ENCODE data around the gene INHBB.
A peak's percentile ranks its signal among the peaks of the same experiment; 100 is the strongest.

INHBB gene

DNA sequence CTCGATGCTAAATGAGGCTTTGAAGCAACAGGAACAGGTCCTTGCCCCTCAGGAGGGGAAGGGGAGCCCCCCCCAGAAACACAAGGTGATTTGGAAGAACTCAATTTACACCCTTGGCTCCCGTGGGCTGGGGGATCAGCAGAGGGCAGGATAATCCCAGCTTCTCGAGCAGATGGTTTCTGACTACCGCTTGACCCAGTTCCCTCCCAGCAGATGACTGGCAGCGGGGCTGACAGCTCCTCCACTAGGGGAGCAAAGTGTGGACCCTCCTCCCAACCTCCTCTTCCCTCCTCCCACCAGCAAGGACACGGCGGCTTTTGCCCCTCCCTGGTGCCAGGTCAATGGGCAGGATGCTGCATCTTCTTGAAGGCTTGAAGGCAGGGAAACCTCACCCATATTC, 3.5 kb upstream of the INHBB start:
- no peak for DNase-seq (ENCODE audit: low read depth)

DNA sequence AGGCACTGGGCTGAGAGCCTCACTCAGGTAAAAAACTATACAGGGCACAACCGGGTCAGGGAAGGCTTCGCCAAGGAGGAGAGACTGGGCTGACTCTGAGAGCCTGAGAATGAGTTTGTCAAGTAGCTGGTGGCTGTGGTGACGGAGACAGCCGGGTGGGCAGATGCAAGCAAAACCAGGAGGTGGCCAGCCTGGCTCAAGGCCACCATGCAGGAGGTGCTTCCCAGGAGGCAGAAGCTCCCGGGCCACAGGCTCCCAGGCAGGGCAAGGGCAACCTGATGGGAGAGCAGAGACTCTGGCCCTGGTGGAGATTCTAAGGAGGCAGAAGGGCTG, 2.9 kb upstream of the INHBB start:
- no peak for DNase-seq (ENCODE audit: low read depth)

DNA sequence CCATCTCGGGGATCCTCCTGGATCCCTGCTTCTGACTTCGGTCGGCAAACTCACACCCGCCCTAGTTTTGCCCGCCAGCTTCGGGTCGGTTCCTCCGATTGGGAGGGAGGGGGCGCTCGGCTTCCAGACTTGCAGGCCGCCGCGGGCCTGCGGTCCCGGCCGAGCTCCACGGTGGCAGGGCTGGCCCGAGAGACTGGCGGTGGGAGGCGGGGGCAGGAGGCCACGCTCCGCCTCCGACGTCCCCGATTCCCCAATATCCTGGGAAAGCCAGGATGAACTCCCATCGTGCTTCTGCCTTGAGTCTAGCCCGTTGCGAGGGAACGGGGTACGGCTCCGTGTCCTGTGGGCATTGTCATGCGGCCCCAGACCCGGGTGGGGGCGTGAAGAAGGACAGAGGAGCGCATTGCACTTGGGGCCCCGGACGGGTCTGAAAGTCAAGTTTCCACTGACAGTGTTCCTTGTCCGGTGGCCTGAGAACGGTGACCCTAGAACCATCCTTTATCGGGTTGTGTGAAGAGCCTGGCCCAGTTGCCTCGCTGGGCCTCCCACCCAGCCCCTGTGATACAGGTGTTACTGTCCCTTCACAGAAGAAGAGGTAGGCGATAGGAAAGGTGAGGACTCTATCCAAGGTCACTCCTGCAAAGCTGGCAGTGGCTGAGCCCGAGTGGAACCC, 2.4 kb upstream of the INHBB start:
- peak; percentile 80 for DNase-seq (ENCODE audit: low read depth)

DNA sequence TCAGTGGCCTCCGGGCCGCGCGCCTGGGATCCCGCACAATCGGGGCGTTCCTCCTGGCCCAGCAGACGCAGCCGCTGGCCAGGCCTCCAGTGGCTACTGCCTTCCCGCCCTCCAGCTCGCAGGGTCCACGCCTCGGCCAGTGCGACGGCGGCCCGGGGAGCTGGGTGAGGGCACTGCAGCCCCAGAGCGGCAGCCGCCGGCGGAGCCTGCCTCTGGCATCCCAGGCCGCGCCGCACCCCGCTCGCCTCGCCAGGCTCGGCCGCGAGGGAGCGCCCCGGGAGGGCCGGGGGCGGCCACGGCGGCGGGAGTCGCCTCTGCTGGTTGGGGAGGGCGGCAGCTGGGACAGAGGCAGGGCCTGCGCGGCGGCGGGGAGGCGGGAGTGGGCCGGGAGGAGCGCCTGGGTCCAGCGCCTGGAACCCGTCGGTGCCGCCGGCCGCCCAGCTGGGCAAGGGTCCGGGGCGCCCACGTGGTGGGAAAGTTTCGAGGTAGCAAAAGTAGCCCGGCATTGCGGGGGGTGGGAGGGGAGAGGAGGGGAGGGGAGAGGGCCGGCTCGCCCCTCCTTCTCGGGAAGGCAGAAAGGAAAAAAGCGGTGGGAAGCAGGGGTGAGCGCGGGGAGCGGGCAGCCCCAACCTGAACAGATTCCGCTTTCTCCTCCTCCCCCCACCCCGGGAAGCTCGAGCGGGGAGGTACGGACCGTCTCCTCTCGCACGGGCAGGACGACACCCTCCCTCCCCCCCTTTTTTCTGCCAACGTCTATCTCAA, 1.5 kb upstream of the INHBB start:
- peak; percentile 23 for DNase-seq (ENCODE audit: low read depth)

DNA sequence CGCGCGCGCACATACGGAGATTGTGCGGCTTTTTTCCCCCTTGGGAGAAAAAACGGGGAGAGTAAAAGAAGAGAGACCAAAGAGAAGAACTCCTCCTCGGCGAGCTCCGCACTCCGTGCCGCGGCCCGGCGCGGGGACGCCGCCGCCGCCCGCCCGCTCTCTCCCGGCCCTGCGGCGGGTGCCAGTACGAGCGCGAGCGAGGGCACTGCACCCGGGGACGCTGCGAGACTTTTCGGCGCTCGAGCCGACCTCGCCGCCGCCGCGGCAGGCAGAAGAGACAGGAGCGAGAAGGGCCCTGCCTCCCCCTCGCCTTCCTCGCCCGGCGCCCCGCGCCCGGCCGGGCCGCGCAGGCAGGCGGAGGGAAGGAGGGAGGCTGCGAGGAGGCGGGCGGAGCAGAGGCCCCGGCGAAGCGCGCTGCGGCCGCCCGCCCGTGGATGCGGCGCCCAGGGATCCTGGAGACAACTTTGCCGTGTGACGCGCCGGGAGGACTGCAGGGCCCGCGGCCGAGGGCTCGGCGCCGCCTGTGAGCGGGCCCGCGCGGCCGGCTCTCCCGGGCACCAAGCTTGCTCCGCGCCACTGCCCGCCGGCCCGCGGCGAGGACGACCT, 857 bp upstream of the INHBB start:
- DNase-seq (ENCODE audit: low read depth) = no peak

DNA sequence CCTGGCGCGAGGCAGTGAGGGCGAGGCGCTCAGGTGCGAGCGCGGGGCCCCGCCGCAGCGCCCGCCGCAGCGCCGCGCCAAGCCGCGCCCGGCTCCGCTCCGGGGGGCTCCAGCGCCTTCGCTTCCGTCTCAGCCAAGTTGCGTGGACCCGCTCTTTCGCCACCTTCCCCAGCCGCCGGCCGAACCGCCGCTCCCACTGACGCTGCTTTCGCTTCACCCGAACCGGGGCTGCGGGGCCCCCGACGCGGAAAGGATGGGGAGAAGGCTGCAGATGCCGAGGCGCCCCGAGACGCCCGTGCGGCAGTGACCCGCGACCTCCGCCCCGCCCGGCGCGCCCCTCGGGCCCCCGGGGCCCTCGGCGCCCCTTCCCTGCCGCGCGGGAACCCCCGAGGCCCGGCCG, 328 bp upstream of the INHBB start:
- DNase-seq (ENCODE audit: low read depth) = no peak

DNA sequence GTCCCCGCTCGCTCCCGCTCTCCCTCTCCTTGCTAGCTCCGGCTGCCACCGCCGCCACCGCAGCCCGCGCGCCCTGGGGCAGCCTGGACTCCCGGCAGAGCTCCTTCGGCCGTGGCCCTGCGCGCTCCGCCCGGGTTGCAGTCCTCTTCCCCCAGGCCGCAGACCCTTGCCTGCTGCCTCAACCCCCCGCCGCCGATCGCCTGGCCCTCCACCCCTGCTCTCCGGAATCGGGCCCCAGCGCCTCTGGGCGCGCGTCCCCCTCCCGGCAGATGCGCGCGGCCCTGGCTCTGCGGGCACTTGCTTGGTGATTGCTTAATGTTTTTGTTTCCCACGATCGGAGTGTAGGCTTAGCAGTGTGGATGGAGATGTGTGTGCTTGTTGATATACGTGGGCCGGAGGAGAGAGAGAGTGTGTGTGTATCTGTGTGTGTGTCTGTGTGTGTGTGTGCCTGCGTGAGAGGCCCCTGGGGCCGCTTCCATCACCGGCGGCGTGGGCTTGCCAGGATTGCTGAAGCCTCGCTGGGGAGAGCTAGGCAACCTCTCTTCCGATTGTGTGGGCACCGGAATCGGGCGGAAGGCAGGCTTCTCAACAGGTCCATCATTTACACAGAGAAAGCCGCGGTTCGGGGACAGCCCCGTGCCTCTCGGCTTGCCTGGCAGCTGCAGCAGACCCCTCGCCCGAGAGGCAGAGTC, 877 bp downstream of the INHBB start:
- peak; percentile 35 for DNase-seq (ENCODE audit: low read depth)

DNA sequence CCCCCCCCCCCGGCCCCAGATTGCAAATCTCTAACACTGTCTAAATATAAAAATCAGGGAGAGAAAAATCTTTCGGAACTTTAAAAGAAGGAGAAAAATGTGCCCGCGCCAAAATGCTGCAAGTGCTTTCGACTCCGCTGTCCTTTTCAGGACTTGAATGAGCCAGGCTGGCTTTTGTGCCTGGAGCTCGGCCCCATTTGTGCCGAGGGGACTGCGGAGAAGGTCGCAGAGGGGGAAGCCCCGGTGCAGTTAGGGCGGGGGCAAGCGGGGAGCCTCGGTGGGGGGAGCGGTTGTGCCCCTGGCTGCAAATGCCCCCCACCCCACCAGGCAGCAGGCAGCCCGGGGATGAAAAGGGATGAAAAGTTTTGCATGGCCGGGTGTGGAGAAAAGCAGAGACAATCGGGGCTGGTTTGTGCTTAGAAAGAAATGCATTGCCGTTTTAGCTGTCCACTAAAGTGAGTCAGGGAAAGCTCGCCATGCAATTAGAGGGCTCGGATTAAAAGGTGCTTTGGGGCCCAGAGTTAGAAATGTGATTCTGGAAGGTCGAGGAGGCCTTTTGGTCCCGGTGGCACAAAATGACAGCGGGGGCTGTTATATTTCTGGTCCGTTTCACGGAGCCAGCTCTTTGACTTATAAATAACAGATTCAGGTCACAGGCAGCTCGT, 1.6 kb downstream of the INHBB start:
- peak; percentile 39 for DNase-seq (ENCODE audit: low read depth)

DNA sequence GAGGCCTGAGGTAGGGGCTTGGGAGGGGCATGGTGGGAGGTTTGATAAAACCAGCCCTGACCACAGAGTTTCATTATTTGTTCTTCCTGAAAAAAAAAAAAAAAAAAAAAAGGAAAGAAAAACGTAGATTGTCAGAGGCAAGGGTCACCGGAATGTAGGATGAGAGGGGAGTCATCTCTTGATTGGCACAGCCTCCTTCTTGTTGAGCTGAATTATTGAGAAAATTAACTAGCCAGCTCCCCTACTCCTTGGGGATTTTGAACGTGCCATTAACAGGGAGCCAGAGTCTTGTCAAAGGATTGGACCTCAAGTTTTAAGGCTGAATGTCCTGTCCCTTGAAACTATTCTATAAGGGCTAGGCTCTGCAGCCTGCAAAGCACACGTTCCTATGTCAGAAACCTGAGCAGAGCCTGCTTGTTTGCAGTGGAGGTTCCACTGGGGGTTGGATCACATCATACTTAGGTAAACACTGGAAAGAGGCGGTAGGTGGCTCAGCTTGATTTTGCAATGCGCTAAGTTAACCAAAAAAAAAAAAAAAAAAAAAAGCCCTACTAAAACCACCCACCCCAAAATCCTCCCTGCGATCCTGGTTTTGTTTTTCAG, 2.3 kb downstream of the INHBB start:
- DNase-seq (ENCODE audit: low read depth) = no peak

DNA sequence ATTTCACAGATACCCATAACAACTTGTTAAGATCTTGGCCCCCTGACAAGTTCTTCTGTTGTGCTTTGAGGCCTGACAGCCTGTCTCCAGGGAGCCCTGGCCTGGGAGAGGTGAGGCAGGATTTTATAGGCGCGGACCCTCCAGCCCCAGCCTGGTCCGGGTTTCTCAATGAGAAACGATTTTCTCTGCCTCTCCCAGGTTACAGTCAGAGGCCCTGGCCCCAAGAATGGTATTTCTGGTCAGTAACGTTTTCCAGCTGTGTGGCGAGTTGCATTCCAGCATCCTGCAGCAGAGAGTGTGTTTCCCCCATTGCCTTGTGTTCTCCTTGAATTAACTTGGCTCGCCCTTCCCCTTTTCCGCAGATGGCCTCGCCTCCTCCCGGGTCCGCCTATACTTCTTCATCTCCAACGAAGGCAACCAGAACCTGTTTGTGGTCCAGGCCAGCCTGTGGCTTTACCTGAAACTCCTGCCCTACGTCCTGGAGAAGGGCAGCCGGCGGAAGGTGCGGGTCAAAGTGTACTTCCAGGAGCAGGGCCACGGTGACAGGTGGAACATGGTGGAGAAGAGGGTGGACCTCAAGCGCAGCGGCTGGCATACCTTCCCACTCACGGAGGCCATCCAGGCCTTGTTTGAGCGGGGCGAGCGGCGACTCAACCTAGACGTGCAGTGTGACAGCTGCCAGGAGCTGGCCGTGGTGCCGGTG, 3.0 kb downstream of the INHBB start:
- DNase-seq (ENCODE audit: low read depth) = no peak

DNA sequence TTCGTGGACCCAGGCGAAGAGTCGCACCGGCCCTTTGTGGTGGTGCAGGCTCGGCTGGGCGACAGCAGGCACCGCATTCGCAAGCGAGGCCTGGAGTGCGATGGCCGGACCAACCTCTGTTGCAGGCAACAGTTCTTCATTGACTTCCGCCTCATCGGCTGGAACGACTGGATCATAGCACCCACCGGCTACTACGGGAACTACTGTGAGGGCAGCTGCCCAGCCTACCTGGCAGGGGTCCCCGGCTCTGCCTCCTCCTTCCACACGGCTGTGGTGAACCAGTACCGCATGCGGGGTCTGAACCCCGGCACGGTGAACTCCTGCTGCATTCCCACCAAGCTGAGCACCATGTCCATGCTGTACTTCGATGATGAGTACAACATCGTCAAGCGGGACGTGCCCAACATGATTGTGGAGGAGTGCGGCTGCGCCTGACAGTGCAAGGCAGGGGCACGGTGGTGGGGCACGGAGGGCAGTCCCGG, 3.5 kb downstream of the INHBB start:
- no peak for DNase-seq (ENCODE audit: low read depth)

DNA sequence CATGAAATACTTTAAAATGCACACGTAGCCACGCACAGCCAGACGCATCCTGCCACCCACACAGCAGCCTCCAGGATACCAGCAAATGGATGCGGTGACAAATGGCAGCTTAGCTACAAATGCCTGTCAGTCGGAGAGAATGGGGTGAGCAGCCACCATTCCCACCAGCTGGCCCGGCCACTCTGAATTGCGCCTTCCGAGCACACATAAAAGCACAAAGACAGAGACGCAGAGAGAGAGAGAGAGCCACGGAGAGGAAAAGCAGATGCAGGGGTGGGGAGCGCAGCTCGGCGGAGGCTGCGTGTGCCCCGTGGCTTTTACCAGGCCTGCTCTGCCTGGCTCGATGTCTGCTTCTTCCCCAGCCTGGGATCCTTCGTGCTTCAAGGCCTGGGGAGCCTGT, 4.1 kb downstream of the INHBB start:
- no peak for DNase-seq (ENCODE audit: low read depth)

DNA sequence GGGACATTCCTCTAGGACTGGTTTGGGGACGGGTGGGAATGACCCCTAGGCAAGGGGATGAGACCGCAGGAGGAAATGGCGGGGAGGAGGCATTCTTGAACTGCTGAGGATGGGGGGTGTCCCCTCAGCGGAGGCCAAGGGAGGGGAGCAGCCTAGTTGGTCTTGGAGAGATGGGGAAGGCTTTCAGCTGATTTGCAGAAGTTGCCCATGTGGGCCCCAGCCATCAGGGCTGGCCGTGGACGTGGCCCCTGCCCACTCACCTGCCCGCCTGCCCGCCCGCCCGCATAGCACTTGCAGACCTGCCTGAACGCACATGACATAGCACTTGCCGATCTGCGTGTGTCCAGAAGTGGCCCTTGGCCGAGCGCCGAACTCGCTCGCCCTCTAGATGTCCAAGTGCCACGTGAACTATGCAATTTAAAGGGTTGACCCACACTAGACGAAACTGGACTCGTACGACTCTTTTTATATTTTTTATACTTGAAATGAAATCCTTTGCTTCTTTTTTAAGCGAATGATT, 4.9 kb downstream of the INHBB start:
- DNase-seq (ENCODE audit: low read depth) = no peak

DNA sequence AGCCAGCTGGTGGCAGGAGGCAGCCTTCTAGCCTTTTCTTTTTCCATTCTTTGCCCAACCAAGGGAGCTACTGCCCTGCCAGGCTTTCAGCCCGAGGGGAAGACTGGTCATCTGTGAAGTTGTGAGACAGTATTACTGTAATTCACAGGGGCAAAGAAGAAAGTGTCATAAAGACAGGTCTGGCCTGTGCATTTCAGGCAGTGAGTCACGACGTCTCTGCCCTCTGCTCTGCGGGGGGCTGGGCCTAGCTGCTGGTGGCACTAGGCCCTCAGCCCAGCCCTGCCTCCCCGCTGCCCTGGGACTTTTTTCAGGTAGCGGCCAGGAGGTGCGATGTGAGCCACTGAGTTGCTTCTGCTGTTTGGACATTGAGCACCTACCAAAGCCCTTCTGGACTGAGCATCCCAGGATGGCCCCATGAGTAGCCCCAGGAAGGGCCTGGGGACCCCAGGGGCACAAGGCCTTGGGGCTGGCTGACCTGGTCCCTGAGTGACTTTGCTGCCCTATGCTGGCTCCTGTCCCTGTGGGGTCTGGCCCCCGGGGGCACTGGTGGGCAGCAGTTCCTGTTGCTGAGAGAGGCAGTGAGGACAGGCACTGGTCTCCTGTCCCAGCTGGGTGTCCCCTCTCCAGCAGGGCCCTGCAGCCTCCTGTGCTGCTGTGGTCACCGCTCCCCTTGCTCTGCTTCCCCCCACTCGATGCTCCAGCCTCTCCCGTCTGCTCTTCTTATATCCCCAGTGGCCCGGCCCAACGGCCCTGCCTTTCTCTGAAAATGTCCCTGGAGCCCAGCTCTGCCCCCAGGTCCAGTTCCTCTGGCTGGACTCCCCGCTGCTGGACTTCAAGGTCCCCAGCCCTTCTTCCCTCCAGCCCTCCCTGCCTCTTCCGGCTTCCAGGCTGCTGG, 7.0 kb downstream of the INHBB start:
- DNase-seq (ENCODE audit: low read depth) = peak; percentile 41

DNA sequence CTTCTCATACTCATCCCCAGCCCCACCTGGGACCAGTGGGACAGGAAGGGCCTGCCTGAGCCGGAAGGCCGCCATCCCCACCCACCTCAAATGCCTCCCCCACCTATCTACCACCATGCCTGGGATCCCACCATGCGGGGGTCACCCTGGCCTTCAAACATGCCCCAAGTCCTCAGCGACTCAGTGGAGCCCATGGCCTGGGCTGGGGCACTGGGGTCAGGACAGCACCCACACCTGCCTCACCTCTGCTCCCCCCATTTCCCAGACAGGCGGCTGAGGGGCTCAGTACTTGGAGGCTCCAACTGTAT, 7.6 kb downstream of the INHBB start:
- DNase-seq (ENCODE audit: low read depth) = no peak

DNA sequence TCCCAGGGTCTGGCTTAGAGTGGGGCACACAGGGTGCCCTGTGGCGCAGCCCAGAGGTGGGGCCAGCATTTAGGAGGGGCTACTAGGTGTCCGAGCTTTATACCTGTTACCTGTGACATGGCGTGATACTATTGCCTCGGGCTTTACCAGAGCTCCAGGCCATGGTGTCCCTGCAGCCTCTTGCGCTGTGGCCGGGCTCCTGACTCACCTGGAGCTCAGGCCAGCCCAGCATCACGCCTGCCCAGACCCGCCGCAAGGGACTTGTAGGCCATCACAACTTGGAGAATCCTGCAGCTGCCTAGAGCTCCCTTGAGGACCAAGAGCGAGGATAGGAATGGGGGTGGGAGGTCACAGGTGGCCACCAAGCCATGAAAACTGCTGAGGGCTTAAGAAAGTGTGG, 8.0 kb downstream of the INHBB start:
- no peak for DNase-seq (ENCODE audit: low read depth)

DNA sequence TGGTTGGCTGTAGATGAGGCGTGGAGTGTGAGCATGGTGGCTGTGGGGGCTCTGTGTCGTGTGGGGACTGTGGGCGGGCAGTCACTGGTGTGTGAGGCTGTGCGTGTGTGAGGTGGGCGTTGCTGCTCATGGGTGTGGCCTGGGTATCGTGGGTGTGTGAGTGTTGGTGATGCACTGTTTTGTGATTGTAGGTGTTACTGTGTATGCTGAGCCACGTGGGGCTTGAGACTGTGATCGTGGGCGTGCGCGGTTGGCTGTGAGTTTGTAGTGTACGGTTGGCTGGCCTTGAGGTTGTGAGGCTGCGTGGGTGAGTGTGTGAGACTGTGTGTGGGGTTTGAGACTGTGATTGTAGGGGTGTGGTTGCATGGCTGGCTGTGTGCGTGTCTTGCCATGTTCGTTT, 8.5 kb downstream of the INHBB start:
- DNase-seq (ENCODE audit: low read depth) = no peak

DNA sequence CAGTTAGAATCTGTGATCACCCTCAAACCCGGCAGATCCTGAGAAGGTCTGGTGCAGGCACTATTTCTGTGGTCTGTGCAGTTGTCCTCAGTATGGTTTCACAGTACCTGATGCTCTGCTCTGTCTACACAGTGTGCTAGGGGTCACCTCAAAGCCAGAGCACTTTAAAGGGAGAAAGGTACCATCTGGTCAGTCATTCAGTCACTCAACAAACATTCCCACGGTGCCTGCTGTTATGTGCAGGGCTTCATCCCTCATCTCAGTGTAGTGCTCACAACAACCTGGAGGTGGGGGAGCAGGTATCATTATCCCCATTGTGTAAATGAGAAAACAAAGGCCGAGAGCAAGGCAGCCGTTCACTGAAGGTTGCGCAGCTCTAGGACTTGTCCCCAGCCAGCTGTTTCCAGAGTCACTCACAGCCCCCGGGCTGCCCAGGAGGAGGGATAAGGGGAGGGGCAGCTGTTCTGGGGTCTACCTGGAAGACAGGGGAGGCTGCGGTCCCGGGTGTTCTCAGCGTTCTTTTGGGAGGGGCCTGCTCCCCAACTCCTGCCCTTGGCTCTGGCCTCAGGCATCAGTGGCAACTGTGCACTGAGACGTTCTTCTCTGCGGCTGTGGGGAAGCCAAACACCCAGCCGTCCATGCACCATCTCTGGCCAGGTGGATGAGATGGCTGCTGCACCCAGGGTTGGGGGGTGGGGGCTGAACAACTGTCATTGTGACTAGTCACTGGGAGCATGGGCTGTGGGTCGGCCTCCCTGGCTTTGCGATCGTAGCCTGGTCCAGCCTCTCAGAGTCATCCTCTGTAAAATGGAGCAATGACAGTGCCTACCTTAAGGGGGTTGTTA, 9.2 kb downstream of the INHBB start:
- no peak for DNase-seq (ENCODE audit: low read depth)

DNA sequence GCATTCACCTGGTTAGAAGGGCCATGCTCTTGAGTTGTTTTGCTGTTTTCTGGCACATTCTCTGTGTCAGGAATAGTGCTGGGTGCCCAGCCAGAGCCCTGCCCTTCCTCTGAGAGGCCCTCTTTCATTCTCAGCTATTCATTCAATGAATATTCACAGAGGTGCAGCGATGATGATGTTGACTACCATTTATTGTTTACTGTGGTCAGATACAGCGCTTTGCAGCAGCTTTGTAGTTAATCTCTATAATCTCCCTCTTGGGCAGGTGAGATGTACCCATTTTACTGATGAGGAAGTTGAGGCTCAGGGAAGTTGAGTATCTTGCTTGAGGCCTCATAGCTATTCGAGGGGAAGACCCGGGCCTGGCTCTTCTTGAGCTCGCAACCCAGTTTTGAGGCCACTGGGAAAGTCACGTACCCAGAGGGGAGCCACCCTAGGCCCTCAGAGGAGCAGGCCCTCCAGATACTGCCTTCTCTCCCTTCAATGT, 9.9 kb downstream of the INHBB start:
- no peak for DNase-seq (ENCODE audit: low read depth)

Measured in EH (cell line).